GM23248 (cell line): Measurements from ENCODE around the gene SLC39A12.

Experiments
- EZH2 ChIP-seq: fragments of 200-600 bp; sonication (generic); IDR thresholded peaks from 2 replicates; pipeline ENCODE4 v1.6.1; 2018; ENCODE audit warnings: antibody characterized with exemption, mild to moderate bottlenecking; ENCODE audit not compliant: insufficient read depth, poor library complexity, severe bottlenecking
- EZH2phosphoT487 ChIP-seq: fragments of 200-600 bp; sonication (generic); IDR thresholded peaks from 2 replicates; pipeline ENCODE4 v1.6.1; 2018; ENCODE audit warnings: antibody characterized with exemption, moderate library complexity, mild to moderate bottlenecking, low read depth; ENCODE audit not compliant: insufficient read depth

DNA sequence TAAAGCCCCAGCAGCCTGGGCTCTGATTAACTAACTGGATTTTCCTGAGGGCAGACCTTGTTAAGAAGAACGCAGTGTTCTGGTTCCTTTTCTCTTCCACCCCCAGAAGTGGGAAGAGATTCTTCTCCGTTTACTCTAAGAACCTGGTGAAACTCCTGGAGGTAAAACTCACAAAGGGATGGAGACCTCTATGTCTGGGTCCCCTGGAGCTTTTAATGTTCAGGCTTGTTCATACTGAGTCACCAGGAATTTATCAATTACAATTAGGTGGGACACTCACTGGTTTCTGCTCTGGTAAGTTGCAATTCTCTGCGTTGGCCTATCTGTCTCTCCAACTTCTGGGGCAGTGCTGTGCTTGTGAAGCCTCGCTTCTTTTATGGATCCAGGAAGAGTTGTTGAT, 115.2 kb downstream of the SLC39A12 start:
- TF ChIP-seq EZH2 (no peak), EZH2phosphoT487 (no peak)
